H1 (cell line): ENCODE measurements around the gene PCDHGB6.

Experiments used
- CHD2 ChIP-seq: IDR thresholded peaks from 2 replicates; pipeline ENCODE4 v1.6.1; 2012; ENCODE audit warnings: low read length, improper control_type of control experiment
- CTCF ChIP-seq, 3 experiments: IDR thresholded peaks; 1 replicate in 2 of 3; 2 replicates in 1 of 3; pipeline versions ENCODE4 v1.5.1 to v1.6.1; 2011; ENCODE audit warnings: low read length in 3 of 3, mild to moderate bottlenecking in 3 of 3, inconsistent platforms in 2 of 3, low read depth in 1 of 3, moderate library complexity in 1 of 3; ENCODE audit not compliant: insufficient read depth in 1 of 3; ENCODE audit errors: control extremely low read depth in 1 of 3
- EP300 ChIP-seq, 2 experiments: IDR thresholded peaks; 1 replicate in 1 of 2; 2 replicates in 1 of 2; pipeline ENCODE4 v1.6.1; 2011 to 2012; ENCODE audit warnings: low read depth in 2 of 2, low read length in 2 of 2, mild to moderate bottlenecking in 2 of 2, borderline replicate concordance in 1 of 2, inconsistent platforms in 1 of 2, moderate library complexity in 1 of 2
- GABPA ChIP-seq: IDR thresholded peaks from 2 replicates; pipeline ENCODE4 v1.6.1; 2011; ENCODE audit warnings: mild to moderate bottlenecking, low read length, moderate library complexity, borderline replicate concordance; ENCODE audit not compliant: insufficient read depth
- JUND ChIP-seq: IDR thresholded peaks from 2 replicates; pipeline ENCODE4 v1.6.1; 2011; ENCODE audit warnings: mild to moderate bottlenecking, improper control_type of control experiment, low read length
- POLR2A ChIP-seq, 2 experiments: IDR thresholded peaks; 1 replicate in 1 of 2; 2 replicates in 1 of 2; pipeline ENCODE4 v1.6.1; 2011; ENCODE audit warnings: low read depth in 2 of 2, low read length in 2 of 2, mild to moderate bottlenecking in 2 of 2; ENCODE audit errors: control extremely low read depth in 1 of 2
- POLR2AphosphoS5 ChIP-seq: IDR thresholded peaks from 2 replicates; pipeline ENCODE4 v1.6.1; 2011; ENCODE audit warnings: low read depth, low read length
- RAD21 ChIP-seq, 2 experiments: IDR thresholded peaks in 1 of 2; conservative IDR thresholded peaks in 1 of 2; 2 replicates each; pipeline ENCODE4 v1.6.1; 2011; ENCODE audit warnings: low read depth in 2 of 2, low read length in 2 of 2, improper control_type of control experiment in 1 of 2, inconsistent platforms in 1 of 2, mild to moderate bottlenecking in 1 of 2, moderate library complexity in 1 of 2
- RFX5 ChIP-seq: IDR thresholded peaks from 2 replicates; pipeline ENCODE4 v1.6.1; 2011; ENCODE audit warnings: low read depth, low read length, improper control_type of control experiment, borderline replicate concordance
- SP2 ChIP-seq: IDR thresholded peaks from 2 replicates; pipeline ENCODE4 v1.6.1; 2012; ENCODE audit warnings: mild to moderate bottlenecking, low read length, inconsistent platforms
- ZNF274 ChIP-seq: IDR thresholded peaks from 2 replicates; pipeline ENCODE4 v1.7.0; 2012; ENCODE audit warnings: low read length, borderline replicate concordance; ENCODE audit errors: extremely low read depth

DNA sequence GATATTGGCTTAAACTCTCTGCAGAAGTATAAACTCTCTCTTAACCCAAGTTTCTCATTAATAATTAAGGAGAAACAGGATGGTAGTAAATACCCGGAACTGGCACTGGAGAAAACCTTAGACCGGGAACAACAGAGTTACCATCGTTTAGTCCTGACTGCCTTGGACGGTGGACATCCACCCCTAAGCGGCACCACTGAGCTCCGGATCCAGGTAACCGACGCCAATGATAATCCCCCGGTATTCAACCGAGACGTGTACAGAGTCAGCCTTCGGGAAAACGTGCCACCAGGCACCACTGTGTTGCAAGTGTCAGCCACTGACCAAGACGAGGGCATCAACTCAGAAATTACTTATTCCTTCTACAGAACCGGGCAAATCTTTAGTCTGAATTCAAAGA lies 9.2 kb upstream of the PCDHGB6 start:
- no peak for TF ChIP-seq GABPA
- TF ChIP-seq CTCF (IDR thresholded peaks at IDR 0.05; ENCODE audit: control extremely low read depth in 1 of 3, insufficient read depth in 1 of 3, low read depth in 1 of 3, low read length in 3 of 3) = no peak
- no peak for TF ChIP-seq ZNF274
- TF ChIP-seq EP300 (IDR thresholded peaks at IDR 0.05; ENCODE audit: borderline replicate concordance in 1 of 2, low read depth in 2 of 2, low read length in 2 of 2) = no peak
- no peak for TF ChIP-seq RAD21 (IDR thresholded peaks at IDR 0.05 in 1 of 2, conservative IDR thresholded peaks at IDR 0.05 in 1 of 2; ENCODE audit: low read depth in 2 of 2, low read length in 2 of 2)
- TF ChIP-seq POLR2AphosphoS5 = no peak
- no peak for TF ChIP-seq JUND
- TF ChIP-seq CHD2 = no peak
- no peak for TF ChIP-seq RFX5
- no peak for TF ChIP-seq SP2
- TF ChIP-seq POLR2A (IDR thresholded peaks at IDR 0.05; ENCODE audit: control extremely low read depth in 1 of 2, low read depth in 2 of 2, low read length in 2 of 2) = no peak
